Activated B cell treated with CpG ODN at 0.5 μM for 24 hours (primary cell): ENCODE data around the gene EEF1AKMT4. TPM values are rescaled to one million over a fixed set of nuclear protein-coding genes. Genes with fewer than 3 reads are reported as not detected.

Experiments used
- ATAC-seq: fragments of 200-7000 bp; cut with Tn5 transposase; one replicate; pipeline ENCODE4 v1.10.0; 2021; ENCODE audit warnings: low read depth, mild to moderate bottlenecking, moderate library complexity
- CTCF ChIA-PET: fragments of 350-600 bp; sonication (Branson Sonifier 250); formaldehyde crosslinking; loops from one replicate; lab custom pipeline; 2021; ENCODE audit warnings: antibody characterized with exemption; lab: Charles Lee
- POLR2A ChIA-PET: fragments of 350-600 bp; sonication (Branson Sonifier 250); formaldehyde crosslinking; loops from one replicate; lab custom pipeline; 2021; ENCODE audit warnings: antibody characterized with exemption; lab: Charles Lee
- DNase-seq: peaks from one replicate; pipeline ENCODE4 v3.0.0; 2022
- H3K27ac Mint-ChIP-seq: one replicate; pipeline ENCODE4 v1.8.0; 2020; ENCODE audit warnings: mixed read lengths
- H3K27me3 Mint-ChIP-seq: one replicate; pipeline ENCODE4 v1.8.0; 2021; ENCODE audit warnings: mixed read lengths
- H3K36me3 Mint-ChIP-seq: one replicate; pipeline ENCODE4 v1.8.0; 2021; ENCODE audit warnings: low read depth, mixed read lengths
- H3K4me1 Mint-ChIP-seq: one replicate; pipeline ENCODE4 v1.8.0; 2021; ENCODE audit warnings: mixed read lengths
- H3K4me3 Mint-ChIP-seq: one replicate; pipeline ENCODE4 v1.8.0; 2020; ENCODE audit warnings: mild to moderate bottlenecking, mixed read lengths
- H3K9me3 Mint-ChIP-seq: one replicate; pipeline ENCODE4 v1.8.0; 2020; ENCODE audit warnings: mixed read lengths
- CTCF ChIP-seq: fragments of 200-600 bp; IDR thresholded peaks from one replicate; pipeline ENCODE4 v1.8.0; 2022; ENCODE audit warnings: antibody characterized with exemption, mild to moderate bottlenecking
- intact Hi-C: fragments of 100-400 bp; cut with micrococcal nuclease; formaldehyde crosslinking; loops from one replicate; pipeline ENCODE4 v1.15.1; 2024
- total RNA-seq: library from RNA; stranded (reverse); gene quantifications from 2 replicates; pipeline ENCODE4 v1.2.3, GENCODE V29; 2022

EEF1AKMT4 gene
- total RNA-seq, 1 donor from 2014 or later, result 2.9 TPM

- TF ChIP-seq CTCF, result no peak
Observed at GRCh38 chr3:184275961-184276910, 26.8 kb downstream of the EEF1AKMT4 start, which contains the start of gene ECE2. TSS of gene ECE2 (plus strand) at chr3:184276022. CDS start at chr3:184276154, 132 bp downstream.

GRCh38 chr3:184277366-184277765, 27.9 kb downstream of the EEF1AKMT4 start:
- POLR2A ChIA-PET, result interaction anchor here (0.5 kb wide), 1 partner anchor 237 kb away, joined by 5 read pairs; no protein-coding TSS in a partner anchor
- H3K4me3 Mint-ChIP-seq, result no peak overlapping the region
- intact Hi-C loops, result no loop called here
- peaks cover 36% of the 10 kb centered on the region for H3K27me3 Mint-ChIP-seq
- peaks cover 3% of the 10 kb centered on the region for H3K4me1 Mint-ChIP-seq
- DNase-seq (no peak), ATAC-seq (no peak)
- CTCF ChIA-PET, result no interaction called here
- no peak for TF ChIP-seq CTCF
- no peak overlapping the region for H3K27ac Mint-ChIP-seq
- H3K9me3 Mint-ChIP-seq, result no peaks in the 10 kb centered on the region
- no peaks in the 10 kb centered on the region for H3K36me3 Mint-ChIP-seq

More at GRCh38 chr3:184275961-184276910, 26.8 kb downstream of the EEF1AKMT4 start, which contains the start of gene ECE2:
- ChIA-PET POLR2A (interaction anchor here (0.5 to 0.6 kb wide), 2 partner anchors 10 to 239 kb away, joined by 4 to 5 read pairs; no protein-coding TSS in a partner anchor), CTCF (no interaction called here)
- Mint-ChIP-seq H3K27ac (no peak within 1 kb of the TSS), H3K27me3 (peaks cover 42% of the 10 kb centered on the region), H3K4me1 (peaks cover 3% of the 10 kb centered on the region), H3K9me3 (no peaks in the 10 kb centered on the region), H3K4me3 (no peak within 1 kb of the TSS), H3K36me3 (no peaks in the 10 kb centered on the region)
- intact Hi-C loops, result no loop called here
- DNase-seq, result no peak
- ATAC-seq, result no peak

- no peak for TF ChIP-seq CTCF
- Mint-ChIP-seq H3K4me1 (no peaks in the 10 kb centered on the region), H3K9me3 (no peaks in the 10 kb centered on the region), H3K36me3 (no peaks in the 10 kb centered on the region), H3K27ac (no peak overlapping the region), H3K27me3 (peaks cover 16% of the 10 kb centered on the region), H3K4me3 (no peak overlapping the region)
- ChIA-PET POLR2A (no interaction called here), CTCF (interaction anchor here (0.7 kb wide), 1 partner anchor 56 kb away, joined by 3 read pairs; no protein-coding TSS in a partner anchor)
- intact Hi-C loops, result no loop called here
- ATAC-seq, result no peak
- DNase-seq, result no peak
Observed at GRCh38 chr3:184282941-184283340, 33.5 kb downstream of the EEF1AKMT4 start.

GRCh38 chr3:184283681-184284080, 34.2 kb downstream of the EEF1AKMT4 start:
- Mint-ChIP-seq H3K27me3 (peaks cover 12% of the 10 kb centered on the region), H3K4me3 (no peak overlapping the region), H3K27ac (no peak overlapping the region), H3K36me3 (no peaks in the 10 kb centered on the region), H3K4me1 (no peaks in the 10 kb centered on the region), H3K9me3 (no peaks in the 10 kb centered on the region)
- ChIA-PET POLR2A (no interaction called here), CTCF (no interaction called here)
- no peak for TF ChIP-seq CTCF
- no peak for DNase-seq
- intact Hi-C loops, result no loop called here
- ATAC-seq, result no peak

GRCh38 chr3:184284696-184285095, 35.2 kb downstream of the EEF1AKMT4 start:
- no peaks in the 10 kb centered on the region for H3K9me3 Mint-ChIP-seq
- no peak for TF ChIP-seq CTCF
- intact Hi-C loops, result loop anchor here (1.0 kb wide), 1 partner anchor 57 kb away; no protein-coding TSS in a partner anchor
- peak; percentile 7 for ATAC-seq
- no peaks in the 10 kb centered on the region for H3K36me3 Mint-ChIP-seq
- H3K27ac Mint-ChIP-seq, result no peak overlapping the region
- DNase-seq, result no peak
- H3K27me3 Mint-ChIP-seq, result peaks cover 10% of the 10 kb centered on the region
- peaks cover 3% of the 10 kb centered on the region for H3K4me1 Mint-ChIP-seq
- ChIA-PET CTCF (no interaction called here), POLR2A (no interaction called here)
- no peak overlapping the region for H3K4me3 Mint-ChIP-seq
